A549 (cell line): ENCODE measurements around the gene LBH. TPM values are rescaled to one million over a fixed set of nuclear protein-coding genes. Genes with fewer than 3 reads are reported as not detected.

Experiments used
- ATAC-seq, 2 experiments: fragments of 200-7000 bp in 1 of 2; fragments of >200 bp in 1 of 2; cut with Nextera tagmentation in 1 of 2; cut with Tn5 transposase in 1 of 2; 3 replicates each; pipeline versions ENCODE4 v1.8.0 to v1.9.1; 2018 to 2020; ENCODE audit warnings: mild to moderate bottlenecking in 1 of 2, moderate library complexity in 1 of 2
- CTCF ChIA-PET: fragments of 300-600 bp; sonication (Branson Sonifier 250); formaldehyde crosslinking; extraction: SDS; loops from one replicate; lab custom pipeline; 2021; ENCODE audit warnings: antibody characterized with exemption, inconsistent platforms; lab: Yijun Ruan, JAX
- POLR2A ChIA-PET: fragments of 350-600 bp; formaldehyde crosslinking; extraction: SDS; loops from one replicate; lab custom pipeline; 2021; ENCODE audit warnings: antibody characterized with exemption, inconsistent platforms; lab: Yijun Ruan, JAX
- DNase-seq, 2 experiments: peaks; one replicate each; pipeline versions ENCODE4 v3.0.0 to v3.0.0-alpha.2; 2011 to 2016; ENCODE audit warnings: low read depth in 1 of 2, low spot score in 1 of 2
- FAIRE-seq: peaks from 2 replicates; lab custom pipeline; 2011; peaks lifted over from hg19 to GRCh38; lab: Jason Lieb, UNC
- H3K27ac ChIP-seq, 2 experiments: fragments of >200 bp; sonication (Bioruptor Twin); formaldehyde crosslinking; 3 replicates each; pipeline ENCODE4 v1.5.1; 2016 to 2017
- H3K4me1 ChIP-seq: fragments of >200 bp; sonication (Bioruptor Twin); formaldehyde crosslinking; 3 replicates; pipeline ENCODE4 v1.6.1; 2016
- H3K4me2 ChIP-seq: fragments of >200 bp; sonication (Bioruptor Twin); formaldehyde crosslinking; 3 replicates; pipeline ENCODE4 v1.6.1; 2016
- H3K4me3 ChIP-seq: fragments of >200 bp; sonication (Bioruptor Twin); formaldehyde crosslinking; 3 replicates; pipeline ENCODE4 v1.5.1; 2016
- H3K9me3 ChIP-seq: fragments of >200 bp; sonication (Bioruptor Twin); formaldehyde crosslinking; 3 replicates; pipeline ENCODE4 v1.6.1; 2016
- ATOH8 ChIP-seq: fragments of 250-450 bp; sonication (Bioruptor Pico); IDR thresholded peaks from 2 replicates; pipeline ENCODE4 v1.5.0; 2020; ENCODE audit warnings: low read depth, mild to moderate bottlenecking, moderate library complexity
- BCL3 ChIP-seq: fragments of >200 bp; sonication (Bioruptor Twin); formaldehyde crosslinking; IDR thresholded peaks from 3 replicates; pipeline ENCODE4 v1.6.1; 2016
- CBX8 ChIP-seq: fragments of 200-600 bp; sonication (generic); IDR thresholded peaks from 2 replicates; pipeline ENCODE4 v1.6.1; 2016
- CEBPB ChIP-seq, 2 experiments: fragments of >200 bp in 1 of 2; sonication (Bioruptor Twin) in 1 of 2; formaldehyde crosslinking in 1 of 2; IDR thresholded peaks; 2 replicates each; pipeline ENCODE4 v1.6.1; 2012 to 2016
- CHD2 ChIP-seq: fragments of 150-350 bp; IDR thresholded peaks from 2 replicates; pipeline ENCODE4 v1.6.1; 2014; ENCODE audit warnings: low read length; ENCODE audit not compliant: partially characterized antibody
- E2F6 ChIP-seq: IDR thresholded peaks from 2 replicates; pipeline ENCODE4 v1.6.1; 2012; ENCODE audit warnings: low read depth, borderline replicate concordance
- EHF ChIP-seq: fragments of 250-450 bp; sonication (Bioruptor Pico); IDR thresholded peaks from 2 replicates; pipeline ENCODE4 v1.5.0; 2020; ENCODE audit warnings: mild to moderate bottlenecking
- EP300 ChIP-seq, 2 experiments: fragments of >200 bp; sonication (Bioruptor Twin); formaldehyde crosslinking; IDR thresholded peaks; 2 replicates in 1 of 2; 3 replicates in 1 of 2; pipeline ENCODE4 v1.6.1; 2016 to 2017
- FOSL2 ChIP-seq, 2 experiments: fragments of 450-650 bp in 1 of 2; fragments of >200 bp in 1 of 2; sonication (Bioruptor Twin) in 1 of 2; formaldehyde crosslinking; IDR thresholded peaks; 2 replicates each; pipeline versions ENCODE4 v1.5.0 to v1.6.1; 2016 to 2020; ENCODE audit warnings: mild to moderate bottlenecking in 1 of 2, moderate library complexity in 1 of 2
- GATA3 ChIP-seq: IDR thresholded peaks from 2 replicates; pipeline ENCODE4 v1.6.1; 2012; ENCODE audit warnings: borderline replicate concordance
- HOXA7 ChIP-seq: fragments of 250-450 bp; sonication (Bioruptor Pico); IDR thresholded peaks from 2 replicates; pipeline ENCODE4 v1.5.0; 2020; ENCODE audit warnings: mild to moderate bottlenecking, moderate library complexity
- HOXB13 ChIP-seq: fragments of 250-450 bp; sonication (Bioruptor Pico); IDR thresholded peaks from 2 replicates; pipeline ENCODE4 v1.5.0; 2020; ENCODE audit warnings: low read depth, mild to moderate bottlenecking, moderate library complexity
- HOXB5 ChIP-seq: fragments of 250-450 bp; sonication (Bioruptor Pico); IDR thresholded peaks from 2 replicates; pipeline ENCODE4 v1.5.0; 2020; ENCODE audit warnings: mild to moderate bottlenecking, moderate library complexity
- KDM1A ChIP-seq: fragments of 200-600 bp; sonication (generic); IDR thresholded peaks from 2 replicates; pipeline ENCODE4 v1.6.1; 2016; ENCODE audit warnings: low read depth, mild to moderate bottlenecking
- KDM5A ChIP-seq: fragments of 200-600 bp; sonication (generic); IDR thresholded peaks from 2 replicates; pipeline ENCODE4 v1.6.1; 2016; ENCODE audit warnings: antibody characterized with exemption, mild to moderate bottlenecking
- MAFK ChIP-seq: fragments of 450-650 bp; IDR thresholded peaks from 2 replicates; pipeline ENCODE4 v1.6.1; 2014; ENCODE audit not compliant: partially characterized antibody
- MAX ChIP-seq: IDR thresholded peaks from 2 replicates; pipeline ENCODE4 v1.6.1; 2012
- PHF8 ChIP-seq: fragments of 200-600 bp; sonication (generic); IDR thresholded peaks from 2 replicates; pipeline ENCODE4 v1.6.1; 2016; ENCODE audit warnings: low read depth, mild to moderate bottlenecking, antibody characterized with exemption, moderate library complexity, borderline replicate concordance
- POLR2AphosphoS2 ChIP-seq: conservative IDR thresholded peaks from 2 replicates; pipeline ENCODE4 v1.6.1; 2012; ENCODE audit warnings: low read length, improper control_type of control experiment, inconsistent platforms
- RNF2 ChIP-seq: fragments of 200-600 bp; sonication (generic); IDR thresholded peaks from 2 replicates; pipeline ENCODE4 v1.6.1; 2016; ENCODE audit warnings: low read depth, mild to moderate bottlenecking, antibody characterized with exemption, moderate library complexity, borderline replicate concordance
- SREBF2 ChIP-seq: fragments of 450-650 bp; IDR thresholded peaks from 2 replicates; pipeline ENCODE4 v1.6.1; 2014; ENCODE audit warnings: mild to moderate bottlenecking, moderate library complexity
- ZC3H11A ChIP-seq: fragments of 450-650 bp; IDR thresholded peaks from 2 replicates; pipeline ENCODE4 v1.6.1; 2014; ENCODE audit warnings: antibody characterized with exemption, mild to moderate bottlenecking
- ZFP36 ChIP-seq: fragments of 450-650 bp; IDR thresholded peaks from 2 replicates; pipeline ENCODE4 v1.6.1; 2014; ENCODE audit warnings: borderline replicate concordance; ENCODE audit not compliant: partially characterized antibody
- WGBS: methylation state at CpG from one replicate; pipeline ENCODE4 v1.1.6; 2017; ENCODE audit errors: missing lambda C conversion rate; 5-methylcytosine and 5-hydroxymethylcytosine counted together
- polyA plus RNA-seq, 4 experiments: library from polyadenylated mRNA; depleted of rRNA in 3 of 4; stranded (reverse); fragments of >200 nt; fragmentation: RNase III in 1 of 4; extraction: RNeasy Plus Mini Kit Qiagen cat#74134 plus additional on column Dnase treatment in 1 of 4; gene quantifications; 2 replicates in 3 of 4; 3 replicates in 1 of 4; pipeline ENCODE4 v1.2.3, GENCODE V29; 2011 to 2017
- TF ChIP-seq, protein P1 (sequence below): IDR thresholded peaks from 2 replicates; pipeline ENCODE4 v1.6.1; 2012
- TF ChIP-seq, protein P2 (sequence below): fragments of 450-650 bp; IDR thresholded peaks from 2 replicates; pipeline ENCODE4 v1.6.1; 2014; ENCODE audit warnings: antibody characterized with exemption

LBH gene
- polyA plus RNA-seq, 2 of the 4 experiments (the other 2 are of a cell fraction) = 163 to 216 TPM

DNA sequence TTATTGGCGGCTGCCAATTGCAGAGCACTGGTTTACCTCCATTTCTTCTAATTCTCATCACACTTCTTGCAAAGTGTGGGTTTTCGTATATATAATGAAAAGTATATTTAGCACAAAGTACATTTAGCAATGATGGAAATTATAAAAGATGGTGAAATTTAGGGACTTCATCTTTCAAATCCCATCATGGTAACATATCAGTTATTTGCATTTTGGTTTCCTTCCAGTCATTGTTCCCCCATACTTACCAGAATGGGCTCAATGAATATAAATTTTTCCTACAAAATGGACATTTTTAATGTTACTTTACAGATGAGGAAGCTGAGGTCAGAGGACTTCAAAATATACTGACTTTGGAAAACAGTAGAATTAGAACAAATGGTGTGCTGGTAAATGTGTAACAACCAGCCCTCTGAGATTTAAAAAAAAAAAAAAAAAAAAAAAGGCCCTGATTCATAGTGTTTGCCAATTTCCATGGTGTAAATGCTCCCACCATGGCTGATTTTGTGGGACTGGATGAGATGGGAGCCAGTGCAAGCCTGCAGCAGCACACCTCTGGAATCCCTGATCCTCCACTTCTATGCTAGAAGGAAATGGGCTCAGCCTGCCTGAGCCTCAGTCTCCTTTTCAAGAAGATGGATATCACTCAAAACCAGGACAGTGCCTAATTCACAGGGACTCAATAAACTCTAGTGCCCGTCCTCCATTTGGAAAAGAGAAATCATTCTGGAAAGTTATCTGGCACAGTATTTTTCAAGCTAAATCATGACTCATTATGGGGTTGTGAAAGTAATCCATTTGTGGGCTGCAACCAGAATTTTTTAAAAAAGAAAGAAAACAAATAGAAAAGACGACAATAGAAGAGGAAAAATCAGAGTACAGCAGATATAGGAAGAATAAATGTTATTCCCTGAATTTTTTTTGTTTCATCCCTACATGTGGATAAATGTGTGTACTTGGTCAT, 34.0 kb downstream of the LBH start:
- no peak for ATAC-seq
- WGBS = 83% methylated on average over 4 of the region's 4 CpGs
- no peak for FAIRE-seq
- no peak for DNase-seq
- TF ChIP-seq FOSL2 (IDR thresholded peaks at IDR 0.05) = no peak
- TF ChIP-seq FOSL2 (CRISPR knock-in tag; IDR thresholded peaks at IDR 0.05) = peak; percentile 68
- TF ChIP-seq RNF2 = no peak
- CTCF ChIA-PET = interaction anchor here (0.6 to 8.8 kb wide), 7 partner anchors 9 to 100 kb away, joined by 3 to 39 read pairs (median 3); no protein-coding TSS in a partner anchor
- H3K9me3 ChIP-seq = peaks cover 14% of the 10 kb centered on the region; the same call in 2 of the 3 replicates
- H3K27ac ChIP-seq = peak overlapping the region; percentile 53 to 68
- H3K4me3 ChIP-seq = no peak overlapping the region
- peaks cover 28% of the 10 kb centered on the region for H3K4me1 ChIP-seq
- POLR2A ChIA-PET = interaction anchor here (0.6 to 0.7 kb wide), 2 partner anchors 35 to 53 kb away, joined by 4 to 6 read pairs; no protein-coding TSS in a partner anchor
- H3K4me2 ChIP-seq = peak overlapping the region; percentile 19; the same call in 2 of the 3 replicates

- FAIRE-seq (no peak), DNase-seq (no peak), ATAC-seq (peak in 1 of 2 experiments; percentile 5; a peak in 2 of 6 replicates)
- Histone ChIP-seq H3K4me3 (no peak overlapping the region), H3K27ac (peak overlapping the region; percentile 53 to 68), H3K9me3 (peaks cover 14% of the 10 kb centered on the region; the same call in 2 of the 3 replicates), H3K4me2 (peak overlapping the region; percentile 19; the same call in 2 of the 3 replicates), H3K4me1 (peaks cover 33% of the 10 kb centered on the region)
- ChIA-PET POLR2A (no interaction called here), CTCF (interaction anchor here (0.6 to 8.8 kb wide), 6 partner anchors 9 to 101 kb away, joined by 3 to 39 read pairs (median 3); no protein-coding TSS in a partner anchor)
- TF ChIP-seq ZC3H11A (no peak), CBX8 (no peak), EP300 (IDR thresholded peaks at IDR 0.05) (no peak)
- TF ChIP-seq, protein P1, sequence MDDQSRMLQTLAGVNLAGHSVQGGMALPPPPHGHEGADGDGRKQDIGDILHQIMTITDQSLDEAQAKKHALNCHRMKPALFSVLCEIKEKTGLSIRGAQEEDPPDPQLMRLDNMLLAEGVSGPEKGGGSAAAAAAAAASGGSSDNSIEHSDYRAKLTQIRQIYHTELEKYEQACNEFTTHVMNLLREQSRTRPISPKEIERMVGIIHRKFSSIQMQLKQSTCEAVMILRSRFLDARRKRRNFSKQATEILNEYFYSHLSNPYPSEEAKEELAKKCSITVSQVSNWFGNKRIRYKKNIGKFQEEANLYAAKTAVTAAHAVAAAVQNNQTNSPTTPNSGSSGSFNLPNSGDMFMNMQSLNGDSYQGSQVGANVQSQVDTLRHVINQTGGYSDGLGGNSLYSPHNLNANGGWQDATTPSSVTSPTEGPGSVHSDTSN = no peak
- WGBS = 84% methylated on average over 7 of the region's 7 CpGs
These were observed 34.8 kb downstream of the LBH start for GRCh38 chr2:30266051-30266621.

DNA sequence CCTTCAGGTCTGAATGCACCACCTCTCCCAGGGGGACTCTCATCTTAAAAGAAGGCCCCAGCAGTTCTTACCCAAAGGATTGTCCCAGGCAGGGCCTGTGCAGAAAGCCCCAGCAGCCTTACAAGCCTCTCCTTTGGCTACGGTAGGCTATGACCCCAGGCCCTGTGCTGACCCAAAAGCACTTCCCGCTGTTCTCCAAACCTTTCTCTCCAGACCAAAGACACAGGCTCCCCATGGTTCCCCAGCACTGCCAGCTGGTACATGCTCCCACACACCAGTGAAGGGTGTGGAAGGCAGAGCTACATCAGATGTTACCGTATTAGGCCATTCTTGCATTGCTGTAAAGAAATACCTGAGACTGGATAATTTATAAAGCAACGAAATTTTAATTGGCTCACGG, 35.4 kb downstream of the LBH start:
- WGBS = 88% methylated on average over 5 of the region's 5 CpGs
- Histone ChIP-seq H3K4me2 (peak overlapping the region; percentile 19; the same call in 1 of the 3 replicates), H3K9me3 (peaks cover 12% of the 10 kb centered on the region; the same call in 2 of the 3 replicates), H3K4me1 (peaks cover 38% of the 10 kb centered on the region), H3K4me3 (no peak overlapping the region), H3K27ac (peak overlapping the region; percentile 53 to 68; a peak in 5 of 6 replicates)
- no peak for FAIRE-seq
- no peak for DNase-seq
- CTCF ChIA-PET = interaction anchor here (0.9 to 8.8 kb wide), 6 partner anchors 13 to 101 kb away, joined by 3 to 39 read pairs (median 4); no protein-coding TSS in a partner anchor
- TF ChIP-seq POLR2AphosphoS2 = no peak
- TF ChIP-seq, protein P2, sequence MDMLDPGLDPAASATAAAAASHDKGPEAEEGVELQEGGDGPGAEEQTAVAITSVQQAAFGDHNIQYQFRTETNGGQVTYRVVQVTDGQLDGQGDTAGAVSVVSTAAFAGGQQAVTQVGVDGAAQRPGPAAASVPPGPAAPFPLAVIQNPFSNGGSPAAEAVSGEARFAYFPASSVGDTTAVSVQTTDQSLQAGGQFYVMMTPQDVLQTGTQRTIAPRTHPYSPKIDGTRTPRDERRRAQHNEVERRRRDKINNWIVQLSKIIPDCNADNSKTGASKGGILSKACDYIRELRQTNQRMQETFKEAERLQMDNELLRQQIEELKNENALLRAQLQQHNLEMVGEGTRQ = no peak
- TF ChIP-seq MAFK = no peak
- no peak for TF ChIP-seq MAX
- no peak for TF ChIP-seq ZFP36
- no peak for TF ChIP-seq EHF (CRISPR knock-in tag)
- TF ChIP-seq CEBPB (IDR thresholded peaks at IDR 0.05) = no peak
- TF ChIP-seq KDM1A = no peak
- TF ChIP-seq BCL3 = no peak
- no peak for TF ChIP-seq KDM5A
- no peak for TF ChIP-seq PHF8
- TF ChIP-seq HOXB13 = no peak
- no peak for TF ChIP-seq HOXA7 (CRISPR knock-in tag)
- TF ChIP-seq GATA3 = no peak
- no peak for TF ChIP-seq HOXB5
- TF ChIP-seq EP300 (IDR thresholded peaks at IDR 0.05) = no peak
- TF ChIP-seq SREBF2 = no peak
- no peak for TF ChIP-seq ATOH8 (CRISPR knock-in tag)
- no peak for TF ChIP-seq CHD2
- TF ChIP-seq E2F6 = no peak
- ATAC-seq = no peak
- POLR2A ChIA-PET = no interaction called here
